ENCODE measurements around the gene TGFB1I1. TPM values are rescaled to one million over a fixed set of nuclear protein-coding genes. Genes with fewer than 3 reads are reported as not detected.
"Not testable (repeated sequence)": the region's sequence is repeated elsewhere in the genome, so short reads cannot be mapped to it uniquely, and the experiment has no call there.

The TGFB1I1 gene
- polyA plus RNA-seq, 2 of the 4 experiments (the other 2 are of a cell fraction), result 8.3 to 75.1 TPM

GRCh38 chr16:31522071-31522470 is 50.1 kb downstream of the TGFB1I1 start:
- 45% methylated on average over 6 of the region's 6 CpGs for WGBS (ENCODE audit: missing lambda C conversion rate)
- ChIA-PET CTCF (interaction anchor here (0.8 kb wide), 1 partner anchor 11 kb away, joined by 3 read pairs; no protein-coding TSS in a partner anchor), POLR2A (interaction anchor here (1.4 kb wide), 1 partner anchor 14 kb away, joined by 3 read pairs; the partner anchor contains the start of gene RUSF1)
- H3K4me1 ChIP-seq, result no peaks in the 10 kb centered on the region
- DNase-seq (ENCODE audit: low read depth in 1 of 2, low spot score in 1 of 2) (no peak), ATAC-seq (no peak), FAIRE-seq (no peak)
- H3K4me2 ChIP-seq, result no peak overlapping the region
- no peak overlapping the region for H3K27ac ChIP-seq
- H3K9me3 ChIP-seq, result no peaks in the 10 kb centered on the region
- TF ChIP-seq USF2 (IDR thresholded peaks at IDR 0.05) (no peak), CBX8 (IDR thresholded peaks at IDR 0.05) (no peak), CHD4 (IDR thresholded peaks at IDR 0.05; ENCODE audit: borderline replicate concordance) (no peak), GATA3 (IDR thresholded peaks at IDR 0.05; ENCODE audit: borderline replicate concordance) (no peak)
- H3K4me3 ChIP-seq, result no peak overlapping the region

- FAIRE-seq; H3K9me3 ChIP-seq; H3K27ac ChIP-seq; H3K4me1 ChIP-seq; ATAC-seq; H3K4me3 ChIP-seq; H3K4me2 ChIP-seq; POLR2A ChIA-PET; DNase-seq (ENCODE audit: low read depth in 1 of 2, low spot score in 1 of 2); CTCF ChIA-PET: not testable (repeated sequence)
- WGBS (ENCODE audit: missing lambda C conversion rate), result 20% methylated on average over 1 of the region's 6 CpGs
These were observed 51.8 kb downstream of the TGFB1I1 start for GRCh38 chr16:31523768-31524167.

- DNase-seq (ENCODE audit: low read depth in 1 of 2, low spot score in 1 of 2) (no peak), FAIRE-seq (no peak), ATAC-seq (no peak)
- Histone ChIP-seq H3K4me3 (no peak overlapping the region), H3K4me1 (no peaks in the 10 kb centered on the region), H3K4me2 (no peak overlapping the region), H3K27ac (no peak overlapping the region), H3K9me3 (peaks cover 6% of the 10 kb centered on the region; the same call in 2 of the 3 replicates)
- 51% methylated on average over 3 of the region's 3 CpGs for WGBS (ENCODE audit: missing lambda C conversion rate)
- TF ChIP-seq HOXA7 (CRISPR knock-in tag; IDR thresholded peaks at IDR 0.05) (no peak), E2F6 (IDR thresholded peaks at IDR 0.05; ENCODE audit: borderline replicate concordance, low read depth) (no peak), TP53 (CRISPR knock-in tag; IDR thresholded peaks at IDR 0.05) (no peak), ZNF302 (CRISPR knock-in tag; IDR thresholded peaks at IDR 0.05) (no peak), CHD2 (IDR thresholded peaks at IDR 0.05; ENCODE audit: low read length, partially characterized antibody) (no peak), JUN (IDR thresholded peaks at IDR 0.05) (no peak), CBX2 (IDR thresholded peaks at IDR 0.05; ENCODE audit: borderline replicate concordance, low read depth) (no peak), HDAC2 (IDR thresholded peaks at IDR 0.05) (no peak), NR3C1 (IDR thresholded peaks at IDR 0.05) (no peak)
- ChIA-PET CTCF (no interaction called here), POLR2A (no interaction called here)
These were observed 53.2 kb downstream of the TGFB1I1 start for GRCh38 chr16:31525113-31525512.

Other genes with a start within 250 kb of the TGFB1I1 start
- gene ITGAM, start 212.2 kb upstream of the TGFB1I1 start, polyA plus RNA-seq (2011; rRNA removed), result 0.77 and 0.88 TPM in 2 replicates
- gene ITGAM, start 212.2 kb upstream of the TGFB1I1 start, polyA plus RNA-seq (2017; fragmentation: RNase III; extraction: RNeasy Plus Mini Kit Qiagen cat#74134 plus additional on column Dnase treatment), result 0.84 to 1.5 TPM (median 1.3 TPM) in 3 replicates
- gene ITGAX, start 117.0 kb upstream of the TGFB1I1 start, polyA plus RNA-seq (2011; rRNA removed), result 0.87 and 1.4 TPM in 2 replicates
- gene ITGAX, start 117.0 kb upstream of the TGFB1I1 start, polyA plus RNA-seq (2017; fragmentation: RNase III; extraction: RNeasy Plus Mini Kit Qiagen cat#74134 plus additional on column Dnase treatment), result 0.35 to 0.79 TPM (median 0.49 TPM) in 3 replicates
- gene ITGAD, start 78.8 kb upstream of the TGFB1I1 start, polyA plus RNA-seq (2011; rRNA removed), result not detected in 2 replicates
- gene ITGAD, start 78.8 kb upstream of the TGFB1I1 start, polyA plus RNA-seq (2017; fragmentation: RNase III; extraction: RNeasy Plus Mini Kit Qiagen cat#74134 plus additional on column Dnase treatment), result not detected in 3 replicates
- gene COX6A2, start 43.8 kb upstream of the TGFB1I1 start, polyA plus RNA-seq (2011; rRNA removed), result not detected in 2 replicates
- not detected in 3 replicates for gene COX6A2, start 43.8 kb upstream of the TGFB1I1 start, polyA plus RNA-seq (2017; fragmentation: RNase III; extraction: RNeasy Plus Mini Kit Qiagen cat#74134 plus additional on column Dnase treatment)
- gene ZNF843, start 29.4 kb upstream of the TGFB1I1 start, polyA plus RNA-seq (2011; rRNA removed), result 0.17 and 0.21 TPM in 2 replicates
- gene ZNF843, start 29.4 kb upstream of the TGFB1I1 start, polyA plus RNA-seq (2017; fragmentation: RNase III; extraction: RNeasy Plus Mini Kit Qiagen cat#74134 plus additional on column Dnase treatment), result 0.08 to 0.21 TPM (median 0.13 TPM) in 3 replicates
- gene ARMC5, start 12.7 kb upstream of the TGFB1I1 start, polyA plus RNA-seq (2011; rRNA removed), result 3.2 and 3.5 TPM in 2 replicates
- gene ARMC5, start 12.7 kb upstream of the TGFB1I1 start, polyA plus RNA-seq (2017; fragmentation: RNase III; extraction: RNeasy Plus Mini Kit Qiagen cat#74134 plus additional on column Dnase treatment), result 6.0 to 7.4 TPM (median 6.1 TPM) in 3 replicates
- gene SLC5A2, start 11.0 kb downstream of the TGFB1I1 start, polyA plus RNA-seq (2011; rRNA removed), result 0.07 and 0.09 TPM in 2 replicates
- 0.20 to 0.46 TPM (median 0.41 TPM) in 3 replicates for gene SLC5A2, start 11.0 kb downstream of the TGFB1I1 start, polyA plus RNA-seq (2017; fragmentation: RNase III; extraction: RNeasy Plus Mini Kit Qiagen cat#74134 plus additional on column Dnase treatment)
- 27.8 and 42.4 TPM in 2 replicates for gene RUSF1, start 36.2 kb downstream of the TGFB1I1 start, polyA plus RNA-seq (2011; rRNA removed)
- 30.7 to 37.7 TPM (median 35.3 TPM) in 3 replicates for gene RUSF1, start 36.2 kb downstream of the TGFB1I1 start, polyA plus RNA-seq (2017; fragmentation: RNase III; extraction: RNeasy Plus Mini Kit Qiagen cat#74134 plus additional on column Dnase treatment)
- not detected in 2 replicates for gene AHSP, start 55.7 kb downstream of the TGFB1I1 start, polyA plus RNA-seq (2011; rRNA removed)
- not detected in 3 replicates for gene AHSP, start 55.7 kb downstream of the TGFB1I1 start, polyA plus RNA-seq (2017; fragmentation: RNase III; extraction: RNeasy Plus Mini Kit Qiagen cat#74134 plus additional on column Dnase treatment)

Data from A549 (cell line).